Breast epithelium (tissue), 4 donors: Measurements from ENCODE around the gene PAXX. TPM values are rescaled to one million over a fixed set of nuclear protein-coding genes. Genes with fewer than 3 reads are reported as not detected.

ENCODE experiments used
- DNase-seq, 2 donors: peaks; one replicate each; pipeline ENCODE4 v3.0.0-alpha.2; 2019; ENCODE audit warnings: low spot score in 2 of 2
- H3K27ac ChIP-seq, 2 donors: fragments of 200-600 bp; sonication (generic) in 1 of 2; one replicate each; pipeline ENCODE4 v1.5.1; 2016 to 2019; ENCODE audit warnings: mild to moderate bottlenecking in 1 of 2
- H3K27me3 ChIP-seq, 2 donors: fragments of 200-600 bp; sonication (generic) in 1 of 2; one replicate each; pipeline versions ENCODE4 v1.5.1 to v1.6.0; 2017 to 2019; ENCODE audit warnings: control low read depth in 1 of 2, mild to moderate bottlenecking in 1 of 2
- H3K36me3 ChIP-seq: fragments of 200-600 bp; one replicate; pipeline ENCODE4 v1.5.1; 2019
- H3K4me1 ChIP-seq, 2 donors: fragments of 200-600 bp; sonication (generic); one replicate each; pipeline ENCODE4 v1.5.1; 2016 to 2019; ENCODE audit warnings: control low read depth in 1 of 2
- H3K4me3 ChIP-seq, 3 donors: fragments of 200-600 bp; sonication (generic); 1 replicate in 2 of 3; 2 replicates in 1 of 3; pipeline ENCODE4 v1.5.1; 2016 to 2019; ENCODE audit warnings: mild to moderate bottlenecking in 3 of 3, moderate library complexity in 2 of 3
- H3K9me3 ChIP-seq, 2 donors: fragments of 200-600 bp; sonication (generic) in 1 of 2; one replicate each; pipeline ENCODE4 v1.5.1; 2016 to 2019; ENCODE audit warnings: control low read depth in 1 of 2
- CTCF ChIP-seq, 3 donors: fragments of 450-650 bp; IDR thresholded peaks; one replicate each; pipeline ENCODE4 v1.5.1; 2016 to 2017; ENCODE audit warnings: antibody characterized with exemption in 3 of 3, mild to moderate bottlenecking in 3 of 3, moderate library complexity in 3 of 3
- POLR2A ChIP-seq: fragments of 450-650 bp; IDR thresholded peaks from one replicate; pipeline ENCODE4 v1.6.1; 2016; ENCODE audit warnings: antibody characterized with exemption, mild to moderate bottlenecking, moderate library complexity
- POLR2AphosphoS5 ChIP-seq, 3 donors: sonication (generic); formaldehyde crosslinking; IDR thresholded peaks; one replicate each; pipeline ENCODE4 v1.6.1; 2017; ENCODE audit warnings: antibody characterized with exemption in 3 of 3
- intact Hi-C: fragments of 100-400 bp; cut with DNase I; formaldehyde crosslinking; loops from one replicate; pipeline ENCODE4 v1.15.1; 2023; ENCODE audit warnings: low total_unique reads
- total RNA-seq, 3 donors: library from RNA; depleted of rRNA; stranded (reverse); fragments of >200 nt; gene quantifications; one replicate each; pipeline ENCODE4 v1.1.0, GENCODE V29; 2016

PAXX gene
- total RNA-seq, 3 donors from 2014 or later: 24.6 to 66.2 (median 49.2) TPM

GRCh38 chr9:137013571-137013940, 21.3 kb downstream of the PAXX start:
- TF ChIP-seq CTCF (IDR thresholded peaks at IDR 0.05): no peak
- TF ChIP-seq POLR2AphosphoS5 (IDR thresholded peaks at IDR 0.05): no peak
- no peak for TF ChIP-seq POLR2A
- Histone ChIP-seq H3K4me3 (no peak overlapping the region), H3K36me3 (no peaks in the 10 kb centered on the region), H3K4me1 (no peaks in the 10 kb centered on the region), H3K27me3 (no peaks in the 10 kb centered on the region), H3K27ac (no peak overlapping the region), H3K9me3 (no peaks in the 10 kb centered on the region)
- intact Hi-C loops: no loop called here
- no peak for DNase-seq

GRCh38 chr9:137014166-137014565, 21.9 kb downstream of the PAXX start:
- H3K27ac ChIP-seq: no peak overlapping the region

GRCh38 chr9:137014776-137015539, 22.7 kb downstream of the PAXX start:
- TF ChIP-seq POLR2A (no peak), POLR2AphosphoS5 (IDR thresholded peaks at IDR 0.05) (no peak), CTCF (IDR thresholded peaks at IDR 0.05) (no peak)
- Histone ChIP-seq H3K9me3 (no peaks in the 10 kb centered on the region), H3K27ac (no peak overlapping the region), H3K27me3 (no peaks in the 10 kb centered on the region), H3K36me3 (no peaks in the 10 kb centered on the region), H3K4me3 (no peak overlapping the region), H3K4me1 (no peaks in the 10 kb centered on the region)
- intact Hi-C loops: no loop called here
- no peak for DNase-seq

More at GRCh38 chr9:137014166-137014565, 21.9 kb downstream of the PAXX start:
- Histone ChIP-seq H3K36me3 (no peaks in the 10 kb centered on the region), H3K4me3 (no peak overlapping the region), H3K27me3 (no peaks in the 10 kb centered on the region), H3K4me1 (no peaks in the 10 kb centered on the region), H3K9me3 (no peaks in the 10 kb centered on the region)
- intact Hi-C loops: no loop called here
- DNase-seq: no peak
- TF ChIP-seq POLR2AphosphoS5 (IDR thresholded peaks at IDR 0.05): no peak
- no peak for TF ChIP-seq POLR2A
- TF ChIP-seq CTCF (IDR thresholded peaks at IDR 0.05): no peak

- TF ChIP-seq CTCF (IDR thresholded peaks at IDR 0.05) (no peak), POLR2A (no peak), POLR2AphosphoS5 (IDR thresholded peaks at IDR 0.05) (no peak)
- H3K9me3 ChIP-seq: no peaks in the 10 kb centered on the region
- H3K36me3 ChIP-seq: no peaks in the 10 kb centered on the region
Observed at GRCh38 chr9:137015540-137015930, 23.3 kb downstream of the PAXX start.

GRCh38 chr9:137015976-137016375, 23.8 kb downstream of the PAXX start:
- no peaks in the 10 kb centered on the region for H3K27me3 ChIP-seq
- H3K27ac ChIP-seq: no peak overlapping the region
- no peaks in the 10 kb centered on the region for H3K36me3 ChIP-seq
- TF ChIP-seq CTCF (IDR thresholded peaks at IDR 0.05) (no peak), POLR2A (no peak)
- no peak for DNase-seq
- intact Hi-C loops: no loop called here
- H3K9me3 ChIP-seq: no peaks in the 10 kb centered on the region
- H3K4me3 ChIP-seq: no peak overlapping the region
- no peaks in the 10 kb centered on the region for H3K4me1 ChIP-seq

More at GRCh38 chr9:137015540-137015930, 23.3 kb downstream of the PAXX start:
- Histone ChIP-seq H3K27ac (no peak overlapping the region), H3K4me3 (no peak overlapping the region), H3K4me1 (no peaks in the 10 kb centered on the region), H3K27me3 (no peaks in the 10 kb centered on the region)
- no peak for DNase-seq
- intact Hi-C loops: no loop called here
